DND-41 (cell line): ENCODE results near the gene ABLIM1.

Experiments
- ATAC-seq: fragments of 200-7000 bp; cut with Tn5 transposase; 3 replicates; pipeline ENCODE4 v1.9.1; 2021; ENCODE audit warnings: low read depth; ENCODE audit not compliant: insufficient read depth
- DNase-seq: peaks from one replicate; pipeline ENCODE4 v3.0.0-alpha.2; 2020
- H2AFZ ChIP-seq: 2 replicates; pipeline ENCODE4 v1.6.0; 2012; ENCODE audit warnings: low read depth, low read length
- H3K27ac ChIP-seq: 2 replicates; pipeline ENCODE4 v1.5.1; 2012; ENCODE audit warnings: low read length, inconsistent platforms
- H3K27me3 ChIP-seq: fragments of 200-600 bp; sonication (generic); 2 replicates; pipeline ENCODE4 v1.6.0; 2012; ENCODE audit warnings: low read length, mild to moderate bottlenecking, inconsistent platforms; ENCODE audit not compliant: insufficient read depth, poor library complexity
- H3K36me3 ChIP-seq: 2 replicates; pipeline ENCODE4 v1.5.1; 2012; ENCODE audit warnings: low read length, inconsistent platforms; ENCODE audit not compliant: insufficient read depth
- H3K4me1 ChIP-seq: 2 replicates; pipeline ENCODE4 v1.5.1; 2012; ENCODE audit warnings: mild to moderate bottlenecking, low read length; ENCODE audit not compliant: insufficient read depth
- H3K4me2 ChIP-seq: 2 replicates; pipeline ENCODE4 v1.6.0; 2012; ENCODE audit warnings: mild to moderate bottlenecking, moderate library complexity, low read length, inconsistent platforms; ENCODE audit not compliant: insufficient read depth
- H3K4me3 ChIP-seq, 2 experiments: fragments of 200-600 bp in 1 of 2; shearing (Covaris generic) in 1 of 2; 2 replicates each; pipeline ENCODE4 v1.5.1; 2012 to 2016; ENCODE audit warnings: inconsistent platforms in 2 of 2, low read length in 2 of 2, mild to moderate bottlenecking in 2 of 2, low read depth in 1 of 2, moderate library complexity in 1 of 2
- H3K79me2 ChIP-seq: 2 replicates; pipeline ENCODE4 v1.6.0; 2012; ENCODE audit warnings: low read length, inconsistent platforms; ENCODE audit not compliant: insufficient read depth
- H3K9ac ChIP-seq: 2 replicates; pipeline ENCODE4 v1.6.0; 2012; ENCODE audit warnings: low read depth, mild to moderate bottlenecking, inconsistent platforms, low read length, moderate library complexity
- H3K9me3 ChIP-seq: 2 replicates; pipeline ENCODE4 v1.5.1; 2012; ENCODE audit warnings: low read length, moderate library complexity, mild to moderate bottlenecking, inconsistent platforms; ENCODE audit not compliant: insufficient read depth, severe bottlenecking
- H4K20me1 ChIP-seq: 2 replicates; pipeline ENCODE4 v1.6.0; 2012; ENCODE audit warnings: low read length; ENCODE audit not compliant: insufficient read depth
- EZH2 ChIP-seq: IDR thresholded peaks from 3 replicates; pipeline ENCODE4 v1.6.1; 2012; ENCODE audit warnings: borderline replicate concordance, low read depth, mild to moderate bottlenecking, moderate library complexity, low read length, inconsistent platforms; ENCODE audit not compliant: severe bottlenecking
- TF ChIP-seq, protein P1 (sequence below): IDR thresholded peaks from 2 replicates; pipeline ENCODE4 v1.5.1; 2012; ENCODE audit warnings: borderline replicate concordance, low read length, moderate library complexity, mild to moderate bottlenecking; ENCODE audit not compliant: poor library complexity, severe bottlenecking; ENCODE audit errors: extremely low read depth

The ABLIM1 gene

GRCh38 chr10:114632869-114633715 is 25.0 kb downstream of the ABLIM1 start:
- Histone ChIP-seq H3K36me3 (no peaks in the 10 kb centered on the region), H3K4me2 (no peak overlapping the region), H3K27me3 (peaks cover 2% of the 10 kb centered on the region), H4K20me1 (no peaks in the 10 kb centered on the region), H3K9ac (no peak overlapping the region), H3K4me3 (no peak overlapping the region), H3K27ac (no peak overlapping the region), H3K9me3 (no peaks in the 10 kb centered on the region), H3K4me1 (no peaks in the 10 kb centered on the region), H3K79me2 (no peaks in the 10 kb centered on the region), H2AFZ (no peak overlapping the region)
- no peak for DNase-seq
- no peak for ATAC-seq
- no peak for TF ChIP-seq EZH2
- TF ChIP-seq, protein P1, sequence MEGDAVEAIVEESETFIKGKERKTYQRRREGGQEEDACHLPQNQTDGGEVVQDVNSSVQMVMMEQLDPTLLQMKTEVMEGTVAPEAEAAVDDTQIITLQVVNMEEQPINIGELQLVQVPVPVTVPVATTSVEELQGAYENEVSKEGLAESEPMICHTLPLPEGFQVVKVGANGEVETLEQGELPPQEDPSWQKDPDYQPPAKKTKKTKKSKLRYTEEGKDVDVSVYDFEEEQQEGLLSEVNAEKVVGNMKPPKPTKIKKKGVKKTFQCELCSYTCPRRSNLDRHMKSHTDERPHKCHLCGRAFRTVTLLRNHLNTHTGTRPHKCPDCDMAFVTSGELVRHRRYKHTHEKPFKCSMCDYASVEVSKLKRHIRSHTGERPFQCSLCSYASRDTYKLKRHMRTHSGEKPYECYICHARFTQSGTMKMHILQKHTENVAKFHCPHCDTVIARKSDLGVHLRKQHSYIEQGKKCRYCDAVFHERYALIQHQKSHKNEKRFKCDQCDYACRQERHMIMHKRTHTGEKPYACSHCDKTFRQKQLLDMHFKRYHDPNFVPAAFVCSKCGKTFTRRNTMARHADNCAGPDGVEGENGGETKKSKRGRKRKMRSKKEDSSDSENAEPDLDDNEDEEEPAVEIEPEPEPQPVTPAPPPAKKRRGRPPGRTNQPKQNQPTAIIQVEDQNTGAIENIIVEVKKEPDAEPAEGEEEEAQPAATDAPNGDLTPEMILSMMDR, result no peak

GRCh38 chr10:114631666-114632417 is 26.2 kb downstream of the ABLIM1 start:
- Histone ChIP-seq H3K27me3 (peaks cover 3% of the 10 kb centered on the region), H3K36me3 (no peaks in the 10 kb centered on the region), H3K79me2 (no peaks in the 10 kb centered on the region), H3K4me2 (no peak overlapping the region), H2AFZ (no peak overlapping the region), H3K27ac (no peak overlapping the region), H3K9ac (no peak overlapping the region), H3K4me1 (no peaks in the 10 kb centered on the region), H3K4me3 (no peak overlapping the region), H4K20me1 (no peaks in the 10 kb centered on the region), H3K9me3 (no peaks in the 10 kb centered on the region)
- ATAC-seq (no peak), DNase-seq (no peak)
- TF ChIP-seq EZH2, result no peak
- TF ChIP-seq, protein P1, result no peak

GRCh38 chr10:114631090-114631665 is 26.9 kb downstream of the ABLIM1 start:
- no peaks in the 10 kb centered on the region for H3K4me1 ChIP-seq
- no peak for ATAC-seq
- no peaks in the 10 kb centered on the region for H4K20me1 ChIP-seq
- no peak overlapping the region for H3K4me2 ChIP-seq
- DNase-seq, result no peak
- H3K4me3 ChIP-seq, result no peak overlapping the region
- no peak overlapping the region for H3K9ac ChIP-seq
- H2AFZ ChIP-seq, result no peak overlapping the region
- H3K36me3 ChIP-seq, result no peaks in the 10 kb centered on the region
- no peaks in the 10 kb centered on the region for H3K79me2 ChIP-seq
- no peak overlapping the region for H3K27ac ChIP-seq
- H3K9me3 ChIP-seq, result no peaks in the 10 kb centered on the region
- peaks cover 3% of the 10 kb centered on the region for H3K27me3 ChIP-seq
- TF ChIP-seq, protein P1, result no peak
- no peak for TF ChIP-seq EZH2
